ENCODE measurements around the gene UNC45B.

DNA sequence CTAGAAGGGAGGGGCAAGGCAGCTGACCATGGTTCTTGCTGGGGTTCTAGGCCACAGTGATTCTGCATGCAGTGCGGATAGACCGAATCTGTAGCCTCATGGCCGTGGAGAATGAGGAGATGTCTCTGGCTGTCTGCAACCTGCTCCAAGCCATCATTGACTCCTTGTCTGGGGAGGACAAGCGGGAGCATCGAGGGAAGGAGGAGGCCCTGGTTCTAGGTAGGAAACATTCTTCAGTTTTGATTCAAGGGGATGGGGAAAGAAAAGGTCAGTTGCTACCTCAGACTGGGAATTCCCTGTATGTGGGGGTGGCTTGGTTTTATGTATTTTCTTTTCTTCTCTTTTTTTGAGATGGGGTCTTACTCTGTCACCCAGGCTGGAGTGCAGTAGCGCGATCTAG, 7.6 kb downstream of the UNC45B start:
- no peak for TF ChIP-seq POLR2A (IDR thresholded peaks at IDR 0.05)
- TF ChIP-seq, protein P1, sequence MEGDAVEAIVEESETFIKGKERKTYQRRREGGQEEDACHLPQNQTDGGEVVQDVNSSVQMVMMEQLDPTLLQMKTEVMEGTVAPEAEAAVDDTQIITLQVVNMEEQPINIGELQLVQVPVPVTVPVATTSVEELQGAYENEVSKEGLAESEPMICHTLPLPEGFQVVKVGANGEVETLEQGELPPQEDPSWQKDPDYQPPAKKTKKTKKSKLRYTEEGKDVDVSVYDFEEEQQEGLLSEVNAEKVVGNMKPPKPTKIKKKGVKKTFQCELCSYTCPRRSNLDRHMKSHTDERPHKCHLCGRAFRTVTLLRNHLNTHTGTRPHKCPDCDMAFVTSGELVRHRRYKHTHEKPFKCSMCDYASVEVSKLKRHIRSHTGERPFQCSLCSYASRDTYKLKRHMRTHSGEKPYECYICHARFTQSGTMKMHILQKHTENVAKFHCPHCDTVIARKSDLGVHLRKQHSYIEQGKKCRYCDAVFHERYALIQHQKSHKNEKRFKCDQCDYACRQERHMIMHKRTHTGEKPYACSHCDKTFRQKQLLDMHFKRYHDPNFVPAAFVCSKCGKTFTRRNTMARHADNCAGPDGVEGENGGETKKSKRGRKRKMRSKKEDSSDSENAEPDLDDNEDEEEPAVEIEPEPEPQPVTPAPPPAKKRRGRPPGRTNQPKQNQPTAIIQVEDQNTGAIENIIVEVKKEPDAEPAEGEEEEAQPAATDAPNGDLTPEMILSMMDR (IDR thresholded peaks at IDR 0.05): no peak
